ENCODE measurements around the gene NCS1. TPM values are rescaled to one million over a fixed set of nuclear protein-coding genes. Genes with fewer than 3 reads are reported as not detected.

The NCS1 gene
- polyA plus RNA-seq, 3 donors, result 1.3 to 5.2 (median 3.9) TPM

DNA sequence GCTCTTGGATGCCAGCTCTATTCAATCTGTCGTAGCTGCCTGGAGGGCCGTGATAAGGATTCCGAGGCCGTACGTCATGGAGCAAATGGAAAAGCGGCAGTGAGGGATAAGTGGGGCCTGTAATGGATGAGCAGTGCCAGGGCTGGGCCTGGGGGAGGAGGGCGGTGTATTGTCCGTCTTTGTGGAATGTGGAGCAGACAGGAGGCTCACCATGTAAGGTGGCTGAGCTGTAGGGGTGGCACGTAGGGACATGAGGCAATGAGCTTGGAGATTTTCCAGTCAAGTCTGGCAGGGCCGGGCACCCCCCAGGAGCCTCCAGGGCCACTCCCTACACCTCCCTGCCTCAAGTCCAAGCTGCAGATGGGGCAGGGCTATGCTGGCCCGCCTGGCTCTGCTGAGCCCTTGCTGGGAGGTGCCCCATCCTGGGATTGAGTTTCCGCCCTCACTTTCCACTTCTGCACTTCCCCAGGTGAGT lies 29.2 kb downstream of the NCS1 start:
- no peak overlapping the region for H3K27ac ChIP-seq (ENCODE audit: low read depth, low read length)
- 81 to 89% (median 85%) methylated on average over 11 to 12 of the region's 12 CpGs for WGBS, 3 donors

DNA sequence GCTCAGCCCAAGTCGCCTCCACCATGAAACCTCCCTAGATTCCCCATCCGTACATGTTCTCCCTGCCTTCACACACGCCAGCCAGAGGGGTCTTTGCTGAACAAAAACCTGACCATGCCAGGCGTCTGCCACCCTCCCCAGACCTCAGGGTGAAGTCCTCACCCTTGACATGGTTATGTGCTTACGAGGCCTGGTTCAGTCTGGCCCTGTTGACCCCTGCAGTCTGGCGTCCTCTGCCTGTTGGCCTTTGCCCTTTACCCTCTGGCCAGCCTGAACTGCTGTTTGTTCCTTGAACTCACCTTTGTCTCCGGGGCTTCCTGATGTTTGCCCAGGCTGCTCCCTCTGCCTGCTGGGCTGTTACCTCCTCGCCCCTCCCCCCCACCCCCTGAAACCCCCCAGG lies 29.8 kb downstream of the NCS1 start:
- 88 to 92% (median 91%) methylated on average over 8 of the region's 8 CpGs for WGBS, 3 donors

DNA sequence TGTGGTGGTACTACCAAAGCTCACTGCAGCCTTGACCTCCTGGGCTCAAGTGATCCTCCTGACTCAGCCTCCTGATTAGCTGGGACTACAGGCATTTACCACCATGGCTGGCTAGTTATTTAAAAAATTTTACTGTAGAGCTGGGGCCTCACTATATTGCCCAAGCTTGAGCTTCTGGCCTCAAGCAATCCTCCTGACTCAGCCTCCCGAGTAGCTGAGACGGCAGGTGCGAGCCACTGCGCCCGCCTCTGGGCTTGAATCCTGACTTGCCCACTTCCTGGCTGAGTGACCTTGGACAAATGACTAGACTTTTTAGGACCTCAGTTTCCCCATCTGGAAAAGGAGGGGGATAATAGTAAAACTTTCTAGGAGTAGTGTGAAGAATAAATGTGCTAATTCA lies 32.1 kb downstream of the NCS1 start:
- H3K27ac ChIP-seq (ENCODE audit: low read depth, low read length), result no peak overlapping the region
- 97% methylated on average over 5 of the region's 5 CpGs for WGBS, 3 donors

More for the DNA sequence above, 29.8 kb downstream of the NCS1 start:
- no peak overlapping the region for H3K27ac ChIP-seq (ENCODE audit: low read depth, low read length)

DNA sequence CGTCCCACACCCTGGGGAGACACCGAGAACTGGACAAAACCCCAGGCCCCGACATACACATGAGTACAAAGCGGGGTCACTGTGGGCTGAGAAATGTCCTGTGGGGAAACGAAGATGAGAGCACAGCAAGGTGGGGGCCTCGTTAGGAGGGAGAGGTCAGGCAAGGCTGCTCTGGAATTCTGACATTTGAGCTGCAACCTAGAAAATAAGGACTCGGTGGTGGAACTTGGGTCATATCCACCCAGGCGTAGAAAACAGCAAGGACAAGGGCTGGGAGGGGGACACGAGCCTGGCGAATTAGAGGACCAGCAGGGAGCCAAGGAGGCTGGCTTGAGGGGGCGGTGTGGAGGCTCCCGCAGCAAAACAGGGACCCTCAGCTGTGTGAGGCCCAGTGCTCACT lies 32.8 kb downstream of the NCS1 start:
- WGBS, 3 donors, result 82 to 89% (median 86%) methylated on average over 12 of the region's 12 CpGs
- no peak overlapping the region for H3K27ac ChIP-seq (ENCODE audit: low read depth, low read length)

DNA sequence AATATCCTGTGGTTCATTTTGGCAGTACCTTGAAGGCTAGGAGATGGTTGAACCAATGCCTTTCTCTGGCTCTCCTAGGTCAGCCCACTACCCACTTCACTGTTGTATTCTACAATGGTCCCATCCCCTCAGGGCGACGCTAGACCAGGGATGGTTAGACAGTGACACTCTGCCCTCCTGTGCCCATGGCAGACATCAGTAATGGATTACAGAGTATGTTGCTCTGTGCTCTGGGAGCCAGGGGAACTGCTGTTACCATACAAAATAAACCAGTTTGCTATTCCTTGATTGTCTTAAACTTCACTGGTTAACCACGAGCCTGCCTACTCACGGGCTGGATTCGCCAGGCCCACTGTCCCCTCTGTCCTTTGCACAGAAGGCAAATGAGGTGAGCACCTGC lies 33.7 kb downstream of the NCS1 start:
- WGBS, 3 donors, result 88 to 94% (median 94%) methylated on average over 5 of the region's 5 CpGs
- no peak overlapping the region for H3K27ac ChIP-seq (ENCODE audit: low read depth, low read length)

DNA sequence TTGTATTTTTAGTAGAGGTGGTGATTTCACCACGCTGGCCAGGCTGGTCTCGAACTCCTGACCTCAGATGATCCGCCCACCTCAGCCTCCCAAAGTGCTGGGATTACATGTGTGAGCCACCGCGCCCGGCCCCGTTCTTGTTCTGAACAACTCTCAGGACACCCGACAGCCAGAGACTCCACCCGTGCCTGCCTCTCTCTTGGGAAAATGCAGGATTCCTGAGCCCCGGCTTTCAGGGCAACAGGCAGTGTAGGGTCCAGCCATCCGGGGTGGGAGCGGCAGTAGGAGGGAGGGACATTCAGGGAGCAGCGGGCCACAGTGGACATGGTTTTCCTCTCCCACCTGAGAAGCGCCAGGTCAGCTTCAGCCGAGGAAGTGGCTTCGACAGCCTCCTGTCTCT lies 34.4 kb downstream of the NCS1 start:
- H3K27ac ChIP-seq (ENCODE audit: low read depth, low read length), result no peak overlapping the region
- WGBS, 3 donors, result 85 to 93% (median 92%) methylated on average over 16 of the region's 16 CpGs

DNA sequence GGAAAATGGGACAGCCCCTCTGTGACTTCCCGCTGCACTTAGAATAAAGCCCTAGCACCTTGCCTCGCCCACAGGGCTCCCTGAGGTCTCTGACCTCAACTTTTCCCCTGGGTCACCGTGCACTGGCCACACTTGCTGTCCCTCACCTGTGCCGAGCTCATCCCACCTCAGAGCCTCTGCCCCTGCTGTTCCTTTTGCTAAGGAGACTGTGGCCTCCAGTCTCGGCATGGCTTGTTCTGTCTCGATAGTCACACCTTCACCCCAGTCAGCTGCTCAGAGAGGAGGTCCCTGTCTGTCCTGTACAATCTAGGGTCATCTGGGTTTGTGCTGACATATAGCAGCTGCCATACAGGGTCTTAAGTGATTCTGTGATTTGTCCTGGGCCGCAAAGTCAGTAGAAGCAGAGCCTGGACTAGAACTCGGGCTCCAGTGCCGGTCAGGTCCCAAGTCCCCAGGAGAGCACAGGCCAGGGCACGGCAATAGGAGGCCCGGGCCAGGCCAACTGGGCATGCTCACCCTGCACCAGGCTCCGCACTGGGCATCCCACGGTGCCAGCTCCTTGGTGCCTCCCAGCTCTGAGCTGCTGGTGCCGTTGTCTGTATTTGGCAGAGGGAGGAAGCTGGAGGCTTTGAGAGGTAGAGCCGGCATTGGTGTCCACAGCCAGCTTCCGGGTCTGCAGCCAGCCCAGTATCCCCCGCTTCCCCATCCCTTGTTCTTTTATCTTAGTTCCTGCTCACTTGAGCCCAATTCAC lies 35.2 kb downstream of the NCS1 start:
- H3K27ac ChIP-seq (ENCODE audit: low read depth, low read length), result no peak overlapping the region
- WGBS, 3 donors, result 83 to 86% (median 84%) methylated on average over 17 of the region's 17 CpGs

DNA sequence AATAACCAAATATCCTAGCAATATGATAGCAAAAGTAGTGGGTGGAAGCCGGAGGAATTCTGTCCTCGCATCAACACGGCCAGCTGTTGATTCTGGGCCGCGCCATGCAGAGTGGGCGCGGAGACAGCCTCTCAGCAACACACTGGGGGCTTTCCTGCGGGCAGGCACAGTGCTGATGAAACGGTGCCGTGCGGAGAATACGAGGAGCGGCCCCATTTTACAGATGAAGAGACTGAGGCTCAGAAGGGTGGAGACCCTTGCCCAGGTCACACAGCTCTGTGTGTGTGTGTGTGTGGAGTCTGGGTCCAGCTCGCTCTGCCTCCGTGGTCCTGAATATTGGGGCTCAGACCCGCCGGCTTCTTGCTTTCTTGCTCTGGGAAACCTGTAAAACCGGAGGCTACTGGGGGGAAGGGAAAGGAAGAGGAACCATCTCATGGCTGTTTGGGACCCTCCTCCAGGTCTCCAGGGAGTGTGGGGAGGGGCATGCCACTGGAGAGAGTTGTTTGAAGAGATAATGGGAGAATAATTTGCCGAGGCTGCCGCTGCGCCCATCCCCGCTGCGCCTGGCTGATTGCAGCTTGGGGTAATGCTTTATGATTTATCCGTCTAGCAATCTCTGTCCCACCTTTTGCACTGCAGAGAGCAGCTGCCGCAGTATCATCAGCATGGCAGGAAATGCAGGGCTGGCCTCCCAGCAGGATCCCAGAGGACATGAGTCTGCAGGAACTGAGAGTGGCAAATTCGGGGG lies 36.6 kb downstream of the NCS1 start:
- 72 to 84% (median 72%) methylated on average over 26 of the region's 26 CpGs for WGBS, 3 donors
- no peak overlapping the region for H3K27ac ChIP-seq (ENCODE audit: low read depth, low read length)

DNA sequence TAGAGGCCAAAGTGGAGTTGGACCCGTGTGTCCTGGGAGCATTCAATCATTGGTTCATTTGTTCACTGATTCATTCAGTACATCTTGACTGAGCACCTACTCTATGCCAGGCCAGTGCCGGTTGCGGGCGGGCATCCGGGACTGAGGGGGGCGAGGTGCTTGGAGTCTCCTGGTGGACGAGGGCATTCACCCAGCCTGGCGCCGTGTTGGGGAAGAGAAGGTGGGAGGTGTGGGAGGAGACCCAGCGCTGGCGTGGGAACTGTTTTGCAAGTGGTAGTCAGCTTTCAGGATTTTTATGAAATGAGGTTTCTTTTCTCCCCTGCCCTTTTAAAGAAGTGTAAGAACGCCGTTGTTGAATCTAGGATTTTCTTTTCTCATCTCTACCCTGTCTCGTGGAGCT lies 37.2 kb downstream of the NCS1 start:
- WGBS, 3 donors, result 69 to 82% (median 76%) methylated on average over 14 of the region's 14 CpGs
- no peak overlapping the region for H3K27ac ChIP-seq (ENCODE audit: low read depth, low read length)

DNA sequence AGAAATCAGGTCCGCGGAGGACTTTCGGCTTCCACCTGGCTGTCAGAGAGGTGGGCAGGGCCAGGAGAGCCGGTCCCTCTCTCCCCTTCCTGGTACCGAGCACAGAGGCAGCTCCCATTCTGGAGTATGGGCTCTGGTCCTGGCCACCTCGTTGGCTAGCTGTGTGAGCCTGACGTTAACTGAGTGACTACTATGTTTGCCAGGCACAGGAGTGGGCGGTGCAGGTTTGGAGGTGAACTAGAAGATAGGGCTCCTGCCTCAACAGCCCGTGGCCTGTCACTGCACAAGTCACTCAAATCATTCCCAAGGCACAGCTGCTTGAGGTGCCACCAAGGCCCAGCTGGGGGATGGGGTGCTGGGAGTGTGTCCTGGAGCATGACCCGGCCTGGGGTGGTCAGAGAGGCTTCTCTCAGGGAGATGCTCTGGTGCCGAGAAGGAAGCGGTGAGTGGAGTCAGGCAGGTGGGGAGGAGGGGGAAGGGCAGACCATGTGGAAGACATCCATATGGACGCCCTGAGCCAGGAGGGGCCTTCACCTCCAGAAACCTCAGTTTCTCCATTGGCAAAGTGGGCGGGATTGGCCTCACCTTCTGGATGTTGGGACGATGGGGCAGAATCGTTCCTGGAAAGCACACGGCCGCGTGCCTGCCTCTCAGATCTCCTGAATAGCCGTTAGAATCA lies 39.5 kb downstream of the NCS1 start:
- WGBS, 3 donors, result 88 to 92% (median 92%) methylated on average over 20 of the region's 20 CpGs
- no peak overlapping the region for H3K27ac ChIP-seq (ENCODE audit: low read depth, low read length)

DNA sequence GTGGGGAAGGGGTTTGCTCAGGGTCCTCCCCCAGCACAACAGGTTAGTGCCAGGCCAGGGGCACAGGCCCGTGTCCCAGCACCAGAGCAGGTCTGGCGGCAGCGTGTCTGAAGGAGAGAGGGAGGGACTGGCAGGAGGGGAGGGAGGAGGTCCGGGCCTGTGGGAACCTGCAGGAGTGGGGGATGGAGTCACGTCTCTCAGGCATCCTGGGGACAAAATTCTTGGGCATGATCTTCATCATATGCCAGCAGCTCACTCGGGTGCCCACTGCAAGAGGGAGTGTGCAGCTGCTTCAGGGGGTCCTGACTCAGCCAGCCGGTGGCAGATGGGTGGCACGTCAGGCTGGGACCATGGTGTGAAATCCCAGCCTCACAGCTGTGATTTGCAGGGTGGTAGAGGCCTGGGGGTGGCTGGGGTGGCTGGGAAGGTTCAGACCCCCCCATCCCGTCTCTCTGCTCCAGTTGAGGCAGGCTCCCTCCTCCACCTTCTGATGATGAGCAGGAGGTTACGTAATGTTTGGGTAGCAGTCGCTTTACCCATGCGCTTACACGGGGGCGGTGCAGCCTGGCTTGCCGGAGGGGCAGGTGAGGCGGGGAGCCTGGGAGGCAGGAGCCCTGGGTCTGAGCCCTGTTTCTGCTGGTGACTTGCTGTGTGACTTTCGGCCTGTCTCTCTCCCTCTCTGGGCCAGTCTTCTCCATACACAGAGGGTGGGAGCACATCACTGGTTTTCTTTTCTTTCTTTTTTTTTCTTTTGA lies 40.5 kb downstream of the NCS1 start:
- H3K27ac ChIP-seq (ENCODE audit: low read depth, low read length), result no peak overlapping the region
- 83 to 87% (median 85%) methylated on average over 17 of the region's 17 CpGs for WGBS, 3 donors

DNA sequence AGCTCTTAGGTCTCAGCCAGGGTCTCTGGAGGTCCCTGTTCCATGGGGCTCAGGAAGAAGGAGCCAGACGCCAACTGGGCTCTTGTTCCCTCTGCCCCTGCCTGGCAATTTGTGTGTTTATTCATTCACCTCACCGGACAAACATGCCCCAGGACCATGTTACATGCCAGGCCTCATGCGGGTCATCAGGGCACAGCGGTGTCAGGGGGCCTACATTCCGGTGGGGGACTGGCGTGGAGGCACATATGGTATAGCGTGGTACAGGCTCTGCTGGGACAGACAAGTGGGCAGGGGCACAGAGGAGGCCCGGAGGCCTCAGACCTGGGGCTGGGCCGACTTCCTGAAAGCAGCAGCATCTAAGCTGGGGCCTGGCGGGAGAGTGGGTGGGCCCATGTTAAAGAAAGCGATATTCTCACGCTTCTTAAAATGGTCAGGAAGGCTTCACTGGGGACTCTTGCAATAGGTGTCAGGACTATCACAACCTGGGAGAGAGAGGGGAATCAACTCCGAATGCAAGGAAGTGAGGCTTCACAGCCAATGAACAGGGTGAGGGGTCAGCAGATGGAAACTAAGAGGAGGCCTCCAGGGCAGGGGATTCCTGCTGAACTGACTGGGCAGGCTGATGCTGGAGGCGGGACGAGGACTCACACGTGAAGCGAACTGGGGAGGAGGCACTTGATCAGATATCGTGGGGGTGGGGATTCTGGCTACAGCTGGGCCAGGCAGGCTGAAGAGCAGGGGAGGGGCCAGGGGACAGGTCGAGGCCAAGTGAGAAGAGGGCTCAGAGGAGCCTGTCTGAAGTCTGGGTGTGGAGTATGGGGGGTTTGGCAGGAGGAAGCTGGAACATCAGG lies 41.9 kb downstream of the NCS1 start:
- WGBS, 3 donors, result 78 to 80% (median 80%) methylated on average over 19 of the region's 19 CpGs
- H3K27ac ChIP-seq (ENCODE audit: low read depth, low read length), result no peak overlapping the region

DNA sequence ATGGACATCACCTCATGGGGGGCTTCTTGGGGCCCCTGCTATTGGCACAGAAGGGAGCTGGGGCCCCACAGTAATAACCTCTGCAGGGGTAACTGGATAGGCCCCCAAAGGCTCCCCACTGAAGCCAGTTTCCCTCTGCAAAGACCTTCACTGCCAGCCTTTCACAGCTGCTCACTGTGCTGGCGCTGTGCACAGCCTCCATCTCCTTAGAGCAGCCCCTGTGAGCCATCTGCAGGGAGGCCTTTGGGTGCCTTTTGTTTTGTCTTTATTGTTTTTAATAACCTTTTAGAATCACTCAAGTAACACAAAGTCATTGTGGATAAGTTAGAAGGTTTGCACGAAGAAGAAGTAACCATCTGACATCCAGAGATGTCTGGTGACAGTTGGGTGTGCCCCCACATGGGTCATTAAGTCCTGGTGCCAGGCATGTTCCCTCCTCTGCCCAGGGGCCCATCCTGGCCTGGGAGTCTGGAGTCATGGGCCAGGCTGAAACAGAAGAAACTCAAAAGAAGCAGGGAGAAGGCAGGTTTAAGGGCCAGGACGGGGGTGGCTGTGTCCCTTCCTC lies 42.7 kb downstream of the NCS1 start:
- WGBS, 3 donors, result 68 to 81% (median 76%) methylated on average over 3 of the region's 3 CpGs
- no peak overlapping the region for H3K27ac ChIP-seq (ENCODE audit: low read depth, low read length)

DNA sequence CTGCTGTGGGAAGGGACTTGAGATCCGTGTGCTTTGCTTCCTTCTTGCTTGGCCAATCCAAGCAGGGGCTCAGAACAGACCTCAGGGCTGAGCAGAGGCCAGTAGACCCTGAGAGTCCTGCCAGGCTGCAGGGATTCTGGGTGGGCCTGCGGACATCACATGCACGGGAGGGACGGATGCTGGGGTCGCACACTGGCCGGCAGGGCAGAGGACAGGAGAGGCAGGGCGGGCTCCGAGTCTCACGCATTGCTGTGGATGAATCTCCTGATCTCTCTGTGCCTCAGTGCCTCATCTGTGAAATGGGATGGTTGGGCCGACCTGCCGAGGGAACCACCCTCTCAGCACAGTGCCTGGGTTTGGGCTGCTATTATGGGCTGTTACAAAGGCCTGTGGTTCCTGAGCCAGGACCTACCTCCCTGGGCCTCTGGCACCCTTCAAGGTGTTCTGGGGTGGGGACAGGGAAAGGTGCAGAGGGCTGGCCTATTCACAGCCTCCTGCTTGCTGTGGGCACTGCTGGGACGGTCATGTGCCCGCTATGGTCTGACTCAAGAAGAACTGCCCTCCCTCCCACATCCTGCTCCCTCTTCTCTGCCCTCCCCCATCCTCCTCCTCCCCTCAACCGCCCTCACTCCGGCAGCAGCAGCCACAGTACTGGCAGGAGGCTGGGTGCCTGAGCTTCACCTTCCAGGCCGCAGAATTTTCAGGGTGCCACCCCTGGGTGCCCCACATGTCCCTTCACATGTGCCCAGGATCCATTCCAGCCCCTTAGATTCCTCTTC lies 43.3 kb downstream of the NCS1 start:
- 78 to 88% (median 81%) methylated on average over 16 of the region's 16 CpGs for WGBS, 3 donors
- H3K27ac ChIP-seq (ENCODE audit: low read depth, low read length), result no peak overlapping the region

DNA sequence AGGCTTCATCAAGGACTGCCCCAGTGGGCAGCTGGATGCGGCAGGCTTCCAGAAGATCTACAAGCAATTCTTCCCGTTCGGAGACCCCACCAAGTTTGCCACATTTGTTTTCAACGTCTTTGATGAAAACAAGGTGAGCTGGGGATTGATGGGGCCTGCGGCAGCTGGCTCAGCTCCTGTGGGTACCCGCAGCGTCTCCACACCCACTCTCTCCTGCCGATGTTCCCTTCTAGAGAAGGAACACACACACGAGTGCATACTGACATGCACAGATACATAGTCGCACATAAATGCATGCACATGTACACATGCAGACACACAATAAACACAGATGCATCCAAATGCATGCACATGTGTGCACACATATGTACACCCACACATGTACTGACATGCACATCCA lies 45.6 kb downstream of the NCS1 start:
- no peak overlapping the region for H3K27ac ChIP-seq (ENCODE audit: low read depth, low read length)
- 91 to 95% (median 91%) methylated on average over 10 of the region's 10 CpGs for WGBS, 3 donors

DNA sequence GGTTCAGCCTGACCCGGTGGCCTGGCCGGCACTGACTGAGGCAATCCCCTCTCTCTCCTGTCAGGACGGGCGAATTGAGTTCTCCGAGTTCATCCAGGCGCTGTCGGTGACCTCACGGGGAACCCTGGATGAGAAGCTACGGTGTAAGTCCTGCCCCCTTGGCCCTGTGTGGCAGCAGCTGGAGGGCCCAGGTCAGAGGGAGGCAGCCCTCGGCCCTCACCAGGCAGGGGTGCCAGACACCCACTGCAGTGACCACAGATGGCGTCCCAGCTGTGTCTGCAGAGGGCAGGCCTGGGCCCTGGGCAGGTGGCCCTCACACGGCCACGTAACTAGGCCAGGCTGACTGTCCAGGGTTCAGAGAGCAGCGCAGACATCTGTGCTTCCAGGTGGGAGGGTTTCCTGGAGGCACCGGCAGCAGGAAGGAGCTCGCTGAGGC lies 47.5 kb downstream of the NCS1 start:
- 78 to 86% (median 81%) methylated on average over 16 of the region's 16 CpGs for WGBS, 3 donors
- H3K27ac ChIP-seq (ENCODE audit: low read depth, low read length), result no peak overlapping the region

DNA sequence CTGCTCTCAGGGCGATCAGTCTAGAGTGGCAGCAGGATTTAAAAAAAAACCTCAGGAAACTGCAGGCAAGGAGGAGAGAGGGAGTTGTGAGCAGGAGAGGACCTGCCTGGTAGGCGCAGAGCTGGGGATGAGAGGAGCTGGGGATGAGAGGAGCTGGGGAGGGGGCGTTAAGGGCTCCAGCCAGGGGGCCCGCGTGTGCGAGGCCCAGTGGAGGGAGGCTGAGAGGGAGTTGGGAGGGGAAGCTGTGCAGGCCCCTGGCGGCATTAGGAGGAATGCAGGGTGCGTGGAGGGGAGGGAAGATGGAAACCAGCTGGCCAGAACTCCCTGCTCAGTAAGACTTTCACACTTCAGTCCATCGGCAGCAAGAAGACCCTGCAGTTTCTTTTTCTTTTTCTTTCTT lies 48.1 kb downstream of the NCS1 start:
- H3K27ac ChIP-seq (ENCODE audit: low read depth, low read length), result no peak overlapping the region
- WGBS, 3 donors, result 37 to 74% (median 54%) methylated on average over 9 of the region's 9 CpGs
